Karpas-422 (cell line): ENCODE data around the gene AGPAT4. TPM values are rescaled to one million over a fixed set of nuclear protein-coding genes. Genes with fewer than 3 reads are reported as not detected.

Experiments
- DNase-seq: peaks from one replicate; pipeline ENCODE4 v3.0.0-alpha.2; 2015
- H2AFZ ChIP-seq: fragments of 200-600 bp; sonication (generic); 2 replicates; pipeline ENCODE4 v1.6.1; 2014; ENCODE audit warnings: antibody characterized with exemption, low read length, mixed read lengths
- H3K27ac ChIP-seq: fragments of 200-600 bp; sonication (generic); 2 replicates; pipeline ENCODE4 v1.5.1; 2014; ENCODE audit warnings: mild to moderate bottlenecking, low read length, moderate library complexity
- H3K27me3 ChIP-seq: fragments of 200-600 bp; sonication (generic); 2 replicates; pipeline ENCODE4 v1.6.1; 2014; ENCODE audit warnings: low read length, mixed read lengths
- H3K36me3 ChIP-seq: fragments of 200-600 bp; sonication (generic); 2 replicates; pipeline ENCODE4 v1.6.1; 2014; ENCODE audit warnings: low read length, mixed read lengths; ENCODE audit not compliant: insufficient read depth
- H3K4me1 ChIP-seq: fragments of 200-600 bp; sonication (generic); 2 replicates; pipeline ENCODE4 v1.6.1; 2014; ENCODE audit warnings: mild to moderate bottlenecking, low read length, mixed read lengths
- H3K4me2 ChIP-seq: fragments of 200-600 bp; sonication (generic); 2 replicates; pipeline ENCODE4 v1.6.1; 2014; ENCODE audit warnings: low read length, low read depth, mild to moderate bottlenecking; ENCODE audit not compliant: poor library complexity, severe bottlenecking
- H3K4me3 ChIP-seq: fragments of 200-600 bp; sonication (generic); 2 replicates; pipeline ENCODE4 v1.5.1; 2014; ENCODE audit warnings: mild to moderate bottlenecking, antibody characterized with exemption, low read length, mixed read lengths
- H3K79me2 ChIP-seq: fragments of 200-600 bp; sonication (generic); 2 replicates; pipeline ENCODE4 v1.6.1; 2014; ENCODE audit warnings: mild to moderate bottlenecking, low read length, mixed read lengths
- H3K9ac ChIP-seq: fragments of 200-600 bp; sonication (generic); 2 replicates; pipeline ENCODE4 v1.6.0; 2014; ENCODE audit warnings: low read length
- H3K9me2 ChIP-seq: fragments of 200-600 bp; sonication (generic), shearing (Covaris generic); replicated peaks from 2 replicates; pipeline ENCODE4 v1.6.0; 2014; ENCODE audit warnings: mild to moderate bottlenecking, low read length, moderate library complexity; ENCODE audit not compliant: insufficient read depth
- H3K9me3 ChIP-seq: fragments of 300-700, 200-600 bp; sonication (generic); 2 replicates; pipeline ENCODE4 v1.6.1; 2014; ENCODE audit warnings: low read length, mixed read lengths
- H4K20me1 ChIP-seq: fragments of 200-600 bp; sonication (generic); 2 replicates; pipeline ENCODE4 v1.6.1; 2014; ENCODE audit warnings: mild to moderate bottlenecking, antibody characterized with exemption, low read length, low read depth; ENCODE audit not compliant: insufficient read depth
- total RNA-seq: library from RNA; depleted of rRNA; stranded (reverse); fragments of >200 nt; shearing (Covaris generic); gene quantifications from 2 replicates; pipeline ENCODE4 v1.2.3, GENCODE V29; 2014; ENCODE audit warnings: low replicate concordance

Gene AGPAT4
- total RNA-seq, 1 experiment from 2014 or later, result 6.2 TPM

DNA sequence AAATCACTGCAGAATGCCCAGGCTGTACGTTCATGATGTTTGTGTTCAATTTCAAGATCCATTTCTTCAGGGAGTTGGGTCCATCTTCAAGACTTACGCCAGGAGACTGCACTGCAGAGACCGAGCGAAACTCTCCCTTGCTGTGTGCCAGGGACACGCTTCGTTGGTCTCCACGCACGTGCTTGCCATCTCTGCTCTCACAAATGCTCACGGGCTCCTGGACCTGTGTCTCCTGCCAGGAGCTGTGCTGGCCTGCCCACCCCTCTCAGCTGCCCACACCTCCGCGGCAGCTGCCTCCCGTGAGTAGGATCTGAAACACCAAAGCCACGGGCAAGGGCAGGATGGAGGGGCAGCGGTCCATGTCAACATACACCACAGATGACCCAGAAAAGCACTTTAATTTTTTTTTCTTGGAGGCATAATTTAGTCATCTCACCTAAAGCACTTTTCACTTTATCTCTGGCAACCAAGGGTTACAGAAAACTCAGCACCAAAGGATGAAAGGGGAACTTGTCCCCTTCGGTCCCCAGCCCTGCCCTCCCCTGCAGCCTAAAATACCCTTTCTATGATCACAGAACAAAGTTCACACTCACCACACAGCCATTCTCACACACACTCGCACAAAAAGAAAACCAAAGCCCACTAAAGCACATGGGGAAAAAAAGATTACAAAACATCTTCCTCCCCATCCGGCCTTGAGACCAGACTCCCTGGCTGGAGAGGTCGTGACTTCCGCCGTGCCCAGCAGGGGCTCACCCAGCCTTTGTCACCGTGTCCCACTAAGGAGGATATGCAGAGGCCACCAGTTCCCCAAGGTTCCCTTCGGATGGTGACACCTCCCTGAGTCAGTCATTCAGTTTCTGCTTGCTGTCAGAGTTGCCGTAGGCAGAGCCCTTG, 137.9 kb downstream of the AGPAT4 start:
- H3K4me3 ChIP-seq, result no peak overlapping the region
- no peaks in the 10 kb centered on the region for H4K20me1 ChIP-seq
- peak overlapping the region; percentile 29; the same call in 1 of the 2 replicates for H3K9ac ChIP-seq
- H3K4me1 ChIP-seq, result peaks cover 45% of the 10 kb centered on the region
- peak overlapping the region; percentile 23 for H3K4me2 ChIP-seq
- no peaks in the 10 kb centered on the region for H3K9me2 ChIP-seq
- no peaks in the 10 kb centered on the region for H3K36me3 ChIP-seq
- H3K27me3 ChIP-seq, result no peaks in the 10 kb centered on the region
- no peak for DNase-seq
- no peaks in the 10 kb centered on the region for H3K9me3 ChIP-seq
- H3K79me2 ChIP-seq, result no peaks in the 10 kb centered on the region
- no peak overlapping the region for H2AFZ ChIP-seq
- H3K27ac ChIP-seq, result peak overlapping the region; percentile 74

GRCh38 chr6:161134550-161135298, 139.1 kb downstream of the AGPAT4 start:
- Histone ChIP-seq H4K20me1 (no peaks in the 10 kb centered on the region), H3K9me3 (no peaks in the 10 kb centered on the region), H3K4me3 (no peak overlapping the region), H3K4me1 (peaks cover 49% of the 10 kb centered on the region), H3K79me2 (no peaks in the 10 kb centered on the region), H3K27ac (peak overlapping the region; percentile 74), H3K9me2 (no peaks in the 10 kb centered on the region), H2AFZ (no peak overlapping the region), H3K9ac (0 out of 2 replicates have a peak overlapping the region, but pooled peaks have one; percentile 12), H3K36me3 (no peaks in the 10 kb centered on the region), H3K27me3 (no peaks in the 10 kb centered on the region), H3K4me2 (peak overlapping the region; percentile 23)
- no peak for DNase-seq

- H3K4me2 ChIP-seq, result no peak overlapping the region
- H3K9me2 ChIP-seq, result no peaks in the 10 kb centered on the region
- no peak overlapping the region for H3K9ac ChIP-seq
- H4K20me1 ChIP-seq, result no peaks in the 10 kb centered on the region
- H3K27ac ChIP-seq, result peak overlapping the region; percentile 74
- no peaks in the 10 kb centered on the region for H3K36me3 ChIP-seq
- DNase-seq, result no peak
- no peak overlapping the region for H3K4me3 ChIP-seq
- no peak overlapping the region for H2AFZ ChIP-seq
- no peaks in the 10 kb centered on the region for H3K79me2 ChIP-seq
- H3K9me3 ChIP-seq, result no peaks in the 10 kb centered on the region
- peaks cover 43% of the 10 kb centered on the region for H3K4me1 ChIP-seq
- H3K27me3 ChIP-seq, result no peaks in the 10 kb centered on the region
These were observed 139.9 kb downstream of the AGPAT4 start for GRCh38 chr6:161133963-161134362.

- no peak overlapping the region for H3K4me3 ChIP-seq
- no peak overlapping the region for H3K4me2 ChIP-seq
- H3K4me1 ChIP-seq, result peaks cover 43% of the 10 kb centered on the region
- H3K9ac ChIP-seq, result no peak overlapping the region
- no peaks in the 10 kb centered on the region for H3K9me3 ChIP-seq
- H3K27me3 ChIP-seq, result no peaks in the 10 kb centered on the region
- no peaks in the 10 kb centered on the region for H3K9me2 ChIP-seq
- no peak for DNase-seq
- no peak overlapping the region for H3K27ac ChIP-seq
- no peaks in the 10 kb centered on the region for H4K20me1 ChIP-seq
- no peak overlapping the region for H2AFZ ChIP-seq
- no peaks in the 10 kb centered on the region for H3K79me2 ChIP-seq
- no peaks in the 10 kb centered on the region for H3K36me3 ChIP-seq
These were observed 141.5 kb downstream of the AGPAT4 start for GRCh38 chr6:161132384-161132783.

- Histone ChIP-seq H3K79me2 (no peaks in the 10 kb centered on the region), H3K9ac (no peak overlapping the region), H3K4me1 (peaks cover 34% of the 10 kb centered on the region), H4K20me1 (no peaks in the 10 kb centered on the region), H3K4me2 (peak overlapping the region; percentile 23), H3K27me3 (no peaks in the 10 kb centered on the region), H3K36me3 (no peaks in the 10 kb centered on the region), H2AFZ (no peak overlapping the region), H3K9me3 (no peaks in the 10 kb centered on the region), H3K4me3 (no peak overlapping the region), H3K27ac (0 out of 2 replicates have a peak overlapping the region, but pooled peaks have one; percentile 22), H3K9me2 (no peaks in the 10 kb centered on the region)
- no peak for DNase-seq
These were observed 142.7 kb downstream of the AGPAT4 start for GRCh38 chr6:161130967-161131766.

DNA sequence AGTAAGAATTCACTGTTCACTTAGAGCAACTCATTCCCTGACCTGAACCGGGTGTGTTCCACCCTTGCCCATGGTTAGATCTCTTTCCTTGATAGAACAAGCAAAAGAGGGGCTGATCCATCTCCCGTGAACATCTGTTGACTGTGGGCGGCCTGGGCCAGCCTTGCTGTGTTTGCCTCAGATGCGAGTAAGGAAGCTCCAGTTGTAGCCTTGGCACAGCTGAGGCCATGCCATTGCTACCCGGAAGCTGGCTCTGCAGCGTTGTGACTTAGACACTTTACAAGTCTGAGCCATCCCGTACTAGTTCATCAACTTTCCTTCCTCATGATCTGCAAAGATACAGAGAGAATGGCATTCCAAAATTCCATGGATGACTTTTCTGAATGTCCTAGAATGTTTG, 143.3 kb downstream of the AGPAT4 start:
- no peak overlapping the region for H3K27ac ChIP-seq
- no peak for DNase-seq

GRCh38 chr6:161128680-161129196, 145.1 kb downstream of the AGPAT4 start:
- Histone ChIP-seq H2AFZ (no peak overlapping the region), H3K4me1 (peaks cover 15% of the 10 kb centered on the region), H3K27ac (no peak overlapping the region), H3K27me3 (no peaks in the 10 kb centered on the region), H3K9me2 (no peaks in the 10 kb centered on the region), H3K4me3 (no peak overlapping the region), H4K20me1 (no peaks in the 10 kb centered on the region), H3K36me3 (no peaks in the 10 kb centered on the region; the same call in 1 of the 2 replicates), H3K9me3 (no peaks in the 10 kb centered on the region), H3K9ac (no peak overlapping the region), H3K79me2 (no peaks in the 10 kb centered on the region), H3K4me2 (no peak overlapping the region)
- no peak for DNase-seq

More for the DNA sequence above, 143.3 kb downstream of the AGPAT4 start:
- peaks cover 28% of the 10 kb centered on the region for H3K4me1 ChIP-seq
- no peaks in the 10 kb centered on the region for H3K79me2 ChIP-seq
- H3K9me3 ChIP-seq, result no peaks in the 10 kb centered on the region
- H2AFZ ChIP-seq, result no peak overlapping the region
- H3K27me3 ChIP-seq, result no peaks in the 10 kb centered on the region
- H3K36me3 ChIP-seq, result no peaks in the 10 kb centered on the region
- H3K4me3 ChIP-seq, result no peak overlapping the region
- H4K20me1 ChIP-seq, result no peaks in the 10 kb centered on the region
- no peak overlapping the region for H3K4me2 ChIP-seq
- H3K9ac ChIP-seq, result no peak overlapping the region
- H3K9me2 ChIP-seq, result no peaks in the 10 kb centered on the region
